WTC11 (cell line): ENCODE measurements around the gene SLC6A16. TPM values are rescaled to one million over a fixed set of nuclear protein-coding genes. Genes with fewer than 3 reads are reported as not detected.

Source experiments
- ATAC-seq: fragments of 200-7000 bp; cut with Tn5 transposase; 2 replicates; pipeline ENCODE4 v1.10.0; 2021; ENCODE audit warnings: mild to moderate bottlenecking, moderate library complexity
- CTCF ChIA-PET: fragments of 300-600 bp; sonication (Branson Sonifier 250); formaldehyde crosslinking; loops from one replicate; lab custom pipeline; 2021; ENCODE audit warnings: antibody characterized with exemption; lab: Charles Lee
- POLR2A ChIA-PET: fragments of 350-600 bp; sonication (Branson Sonifier 250); formaldehyde crosslinking; loops from one replicate; lab custom pipeline; 2021; ENCODE audit warnings: antibody characterized with exemption; lab: Charles Lee
- DNase-seq: peaks from one replicate; pipeline ENCODE4 v3.0.0; 2021; ENCODE audit warnings: low spot score
- H3K27ac Mint-ChIP-seq: 2 replicates; pipeline ENCODE4 v1.8.0; 2021; ENCODE audit warnings: mixed read lengths
- H3K27me3 Mint-ChIP-seq: 2 replicates; pipeline ENCODE4 v1.8.0; 2021; ENCODE audit warnings: low read depth, mild to moderate bottlenecking, moderate library complexity, mixed read lengths
- H3K36me3 Mint-ChIP-seq: 2 replicates; pipeline ENCODE4 v1.8.0; 2021; ENCODE audit warnings: mixed read lengths
- H3K4me1 Mint-ChIP-seq: 2 replicates; pipeline ENCODE4 v1.8.0; 2022; ENCODE audit warnings: mixed read lengths
- H3K4me3 Mint-ChIP-seq: 2 replicates; pipeline ENCODE4 v1.8.0; 2021; ENCODE audit warnings: mild to moderate bottlenecking, moderate library complexity, mixed read lengths
- H3K9me3 Mint-ChIP-seq: 2 replicates; pipeline ENCODE4 v1.8.0; 2021; ENCODE audit warnings: mixed read lengths
- CBFB ChIP-seq: sonication (generic); formaldehyde crosslinking; IDR thresholded peaks from 2 replicates; pipeline ENCODE4 v1.8.1; 2022; ENCODE audit warnings: mild to moderate bottlenecking, low read depth, missing genetic modification reagents
- EMX1 ChIP-seq: fragments of 250-450 bp; sonication (Bioruptor Pico); IDR thresholded peaks from 2 replicates; pipeline ENCODE4 v1.8.0; 2021; ENCODE audit warnings: mild to moderate bottlenecking
- ETV6 ChIP-seq: sonication (generic); formaldehyde crosslinking; IDR thresholded peaks from 2 replicates; pipeline ENCODE4 v1.8.1; 2022; ENCODE audit warnings: mild to moderate bottlenecking, missing genetic modification reagents
- FOXK1 ChIP-seq: sonication (generic); formaldehyde crosslinking; IDR thresholded peaks from 2 replicates; pipeline ENCODE4 v1.8.0; 2022; ENCODE audit warnings: mild to moderate bottlenecking, moderate library complexity, missing genetic modification reagents
- JAZF1 ChIP-seq: fragments of 250-450 bp; sonication (Bioruptor Pico); IDR thresholded peaks from 2 replicates; pipeline ENCODE4 v1.9.0; 2021; ENCODE audit warnings: moderate library complexity, mild to moderate bottlenecking, inconsistent platforms
- MXD4 ChIP-seq: fragments of 250-450 bp; sonication (Bioruptor Pico); IDR thresholded peaks from 2 replicates; pipeline ENCODE4 v1.8.0; 2021; ENCODE audit warnings: mild to moderate bottlenecking, moderate library complexity, borderline replicate concordance
- NFYB ChIP-seq: sonication (generic); formaldehyde crosslinking; conservative IDR thresholded peaks from 2 replicates; pipeline ENCODE4 v1.8.0; 2022; ENCODE audit warnings: low read depth, missing genetic modification reagents
- NR1H2 ChIP-seq: sonication (generic); formaldehyde crosslinking; IDR thresholded peaks from 2 replicates; pipeline ENCODE4 v1.9.0; 2021; ENCODE audit warnings: mild to moderate bottlenecking, moderate library complexity, missing genetic modification reagents
- PRRX2 ChIP-seq: fragments of 250-450 bp; sonication (Bioruptor Pico); IDR thresholded peaks from 2 replicates; pipeline ENCODE4 v1.8.0; 2021; ENCODE audit warnings: mild to moderate bottlenecking
- RELA ChIP-seq: sonication (generic); formaldehyde crosslinking; IDR thresholded peaks from 2 replicates; pipeline ENCODE4 v1.8.1; 2022; ENCODE audit warnings: missing genetic modification reagents, mild to moderate bottlenecking, borderline replicate concordance
- SMAD3 ChIP-seq: sonication (generic); formaldehyde crosslinking; IDR thresholded peaks from 2 replicates; pipeline ENCODE4 v1.8.0; 2022; ENCODE audit warnings: missing genetic modification reagents, mild to moderate bottlenecking, borderline replicate concordance
- SOX15 ChIP-seq: fragments of 250-450 bp; sonication (Bioruptor Pico); IDR thresholded peaks from 2 replicates; pipeline ENCODE4 v1.9.0; 2021; ENCODE audit warnings: mild to moderate bottlenecking
- TEAD4 ChIP-seq: sonication (generic); formaldehyde crosslinking; IDR thresholded peaks from 2 replicates; pipeline ENCODE4 v1.8.0; 2022; ENCODE audit warnings: mild to moderate bottlenecking, missing genetic modification reagents
- ZBTB21 ChIP-seq: sonication (generic); formaldehyde crosslinking; IDR thresholded peaks from 2 replicates; pipeline ENCODE4 v1.8.1; 2023; ENCODE audit warnings: mild to moderate bottlenecking, missing genetic modification reagents, borderline replicate concordance
- ZNF671 ChIP-seq: fragments of 250-450 bp; sonication (Bioruptor Pico); IDR thresholded peaks from 2 replicates; pipeline ENCODE4 v1.8.0; 2021; ENCODE audit warnings: mild to moderate bottlenecking
- total RNA-seq: library from RNA; stranded (reverse); gene quantifications from 3 replicates; pipeline ENCODE4 v1.2.3, GENCODE V29; 2021
- TF ChIP-seq, protein P1 (sequence below): fragments of 250-450 bp; sonication (Bioruptor Pico); IDR thresholded peaks from 2 replicates; pipeline ENCODE4 v1.9.0; 2021; ENCODE audit warnings: mild to moderate bottlenecking
- TF ChIP-seq, protein P2 (sequence below): sonication (generic); formaldehyde crosslinking; IDR thresholded peaks from 2 replicates; pipeline ENCODE4 v1.8.0; 2022; ENCODE audit warnings: mild to moderate bottlenecking, missing genetic modification reagents
- TF ChIP-seq, protein P3 (sequence below): fragments of 250-450 bp; sonication (Bioruptor Pico); IDR thresholded peaks from 2 replicates; pipeline ENCODE4 v1.9.0; 2021; ENCODE audit warnings: moderate library complexity, mild to moderate bottlenecking, inconsistent platforms, borderline replicate concordance
- TF ChIP-seq, protein P4 (sequence below): fragments of 250-450 bp; sonication (Bioruptor Pico); IDR thresholded peaks from 2 replicates; pipeline ENCODE4 v1.9.0; 2021; ENCODE audit warnings: mild to moderate bottlenecking
- TF ChIP-seq, protein P5 (sequence below): sonication (generic); formaldehyde crosslinking; IDR thresholded peaks from 2 replicates; pipeline ENCODE4 v1.8.1; 2023; ENCODE audit warnings: mild to moderate bottlenecking, missing genetic modification reagents, moderate library complexity
- TF ChIP-seq, protein P6 (sequence below): fragments of 250-450 bp; sonication (Bioruptor Pico); IDR thresholded peaks from 2 replicates; pipeline ENCODE4 v1.8.0; 2021; ENCODE audit warnings: mild to moderate bottlenecking
- TF ChIP-seq, protein P7 (sequence below): sonication (generic); formaldehyde crosslinking; IDR thresholded peaks from 2 replicates; pipeline ENCODE4 v1.8.0; 2023; ENCODE audit warnings: missing genetic modification reagents
- TF ChIP-seq, protein P8 (sequence below): fragments of 200-600 bp; IDR thresholded peaks from 2 replicates; pipeline ENCODE4 v1.8.0; 2022; ENCODE audit warnings: antibody characterized with exemption

SLC6A16 gene
- total RNA-seq, 1 experiment from 2014 or later: 1.5 TPM

DNA sequence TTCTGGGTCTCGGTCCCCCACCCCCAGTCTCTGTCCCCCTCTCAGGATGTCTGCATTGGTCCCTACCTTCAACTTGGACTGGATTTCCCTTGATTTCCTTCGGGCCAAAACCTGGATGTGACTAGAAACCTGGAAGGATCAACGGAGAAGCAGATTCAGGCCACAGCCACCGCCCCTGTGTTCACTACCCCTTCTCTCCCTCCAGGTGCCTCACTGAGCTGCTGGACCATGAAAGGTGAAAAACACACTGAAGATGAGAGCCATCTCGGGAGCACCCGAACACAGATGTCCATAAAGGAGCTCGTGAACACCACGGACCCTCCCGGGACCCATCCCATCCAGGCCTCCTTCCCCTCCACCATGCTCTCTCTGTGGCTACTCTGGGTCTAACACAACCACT, 32.2 kb upstream of the SLC6A16 start (continued):
- TF ChIP-seq, protein P1, sequence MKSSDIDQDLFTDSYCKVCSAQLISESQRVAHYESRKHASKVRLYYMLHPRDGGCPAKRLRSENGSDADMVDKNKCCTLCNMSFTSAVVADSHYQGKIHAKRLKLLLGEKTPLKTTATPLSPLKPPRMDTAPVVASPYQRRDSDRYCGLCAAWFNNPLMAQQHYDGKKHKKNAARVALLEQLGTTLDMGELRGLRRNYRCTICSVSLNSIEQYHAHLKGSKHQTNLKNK (CRISPR knock-in tag): no peak
- TF ChIP-seq PRRX2 (CRISPR knock-in tag): no peak
- no peak for TF ChIP-seq NR1H2 (CRISPR knock-in tag)
- TF ChIP-seq, protein P2, sequence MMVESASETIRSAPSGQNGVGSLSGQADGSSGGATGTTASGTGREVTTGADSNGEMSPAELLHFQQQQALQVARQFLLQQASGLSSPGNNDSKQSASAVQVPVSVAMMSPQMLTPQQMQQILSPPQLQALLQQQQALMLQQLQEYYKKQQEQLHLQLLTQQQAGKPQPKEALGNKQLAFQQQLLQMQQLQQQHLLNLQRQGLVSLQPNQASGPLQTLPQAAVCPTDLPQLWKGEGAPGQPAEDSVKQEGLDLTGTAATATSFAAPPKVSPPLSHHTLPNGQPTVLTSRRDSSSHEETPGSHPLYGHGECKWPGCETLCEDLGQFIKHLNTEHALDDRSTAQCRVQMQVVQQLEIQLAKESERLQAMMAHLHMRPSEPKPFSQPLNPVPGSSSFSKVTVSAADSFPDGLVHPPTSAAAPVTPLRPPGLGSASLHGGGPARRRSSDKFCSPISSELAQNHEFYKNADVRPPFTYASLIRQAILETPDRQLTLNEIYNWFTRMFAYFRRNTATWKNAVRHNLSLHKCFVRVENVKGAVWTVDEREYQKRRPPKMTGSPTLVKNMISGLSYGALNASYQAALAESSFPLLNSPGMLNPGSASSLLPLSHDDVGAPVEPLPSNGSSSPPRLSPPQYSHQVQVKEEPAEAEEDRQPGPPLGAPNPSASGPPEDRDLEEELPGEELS (CRISPR knock-in tag): no peak
- no peak for TF ChIP-seq SMAD3 (CRISPR knock-in tag)
- TF ChIP-seq MXD4: no peak
- TF ChIP-seq, all 79 proteins: peak for 0

DNA sequence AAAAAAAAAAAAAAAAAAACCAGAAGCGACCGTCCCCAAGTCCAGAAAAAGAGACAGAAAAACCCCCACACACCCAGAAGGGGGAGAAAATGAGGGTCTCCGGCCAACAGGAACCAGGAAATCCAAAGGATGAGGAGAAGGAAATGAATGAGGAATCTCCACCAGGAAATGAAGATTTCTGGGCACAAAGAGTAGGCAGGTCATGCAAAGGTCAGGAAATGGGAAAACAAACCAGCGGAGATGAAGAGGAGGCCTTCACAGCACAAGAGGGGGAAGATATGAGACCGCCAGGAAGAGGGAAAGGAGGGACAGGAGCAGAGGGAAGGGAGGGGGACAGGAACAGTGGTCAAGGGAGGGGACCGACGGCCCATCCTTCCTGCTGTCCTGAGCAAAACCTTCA, 31.4 kb upstream of the SLC6A16 start:
- POLR2A ChIA-PET: interaction anchor here (0.5 kb wide), 1 partner anchor 32 kb away, joined by 3 read pairs; the partner anchor contains the start of gene KASH5
- Mint-ChIP-seq H3K9me3 (no peaks in the 10 kb centered on the region), H3K4me1 (peaks cover 10% of the 10 kb centered on the region), H3K27ac (no peak overlapping the region), H3K4me3 (no peak overlapping the region), H3K36me3 (peaks cover 63% of the 10 kb centered on the region), H3K27me3 (no peaks in the 10 kb centered on the region)
- ATAC-seq (no peak), DNase-seq (no peak)
- CTCF ChIA-PET: no interaction called here
- TF ChIP-seq FOXK1 (CRISPR knock-in tag) (no peak), MXD4 (no peak), JAZF1 (CRISPR knock-in tag) (no peak), ETV6 (CRISPR knock-in tag) (no peak), NFYB (no peak), CBFB (no peak), RELA (no peak), SOX15 (CRISPR knock-in tag) (no peak), ZBTB21 (CRISPR knock-in tag) (no peak), ZNF671 (no peak), EMX1 (CRISPR knock-in tag) (no peak), TEAD4 (CRISPR knock-in tag) (no peak)
- TF ChIP-seq, protein P3, sequence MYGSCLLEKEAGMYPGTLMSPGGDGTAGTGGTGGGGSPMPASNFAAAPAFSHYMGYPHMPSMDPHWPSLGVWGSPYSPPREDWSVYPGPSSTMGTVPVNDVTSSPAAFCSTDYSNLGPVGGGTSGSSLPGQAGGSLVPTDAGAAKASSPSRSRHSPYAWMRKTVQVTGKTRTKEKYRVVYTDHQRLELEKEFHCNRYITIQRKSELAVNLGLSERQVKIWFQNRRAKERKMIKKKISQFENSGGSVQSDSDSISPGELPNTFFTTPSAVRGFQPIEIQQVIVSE (CRISPR knock-in tag): no peak
- TF ChIP-seq, protein P4, sequence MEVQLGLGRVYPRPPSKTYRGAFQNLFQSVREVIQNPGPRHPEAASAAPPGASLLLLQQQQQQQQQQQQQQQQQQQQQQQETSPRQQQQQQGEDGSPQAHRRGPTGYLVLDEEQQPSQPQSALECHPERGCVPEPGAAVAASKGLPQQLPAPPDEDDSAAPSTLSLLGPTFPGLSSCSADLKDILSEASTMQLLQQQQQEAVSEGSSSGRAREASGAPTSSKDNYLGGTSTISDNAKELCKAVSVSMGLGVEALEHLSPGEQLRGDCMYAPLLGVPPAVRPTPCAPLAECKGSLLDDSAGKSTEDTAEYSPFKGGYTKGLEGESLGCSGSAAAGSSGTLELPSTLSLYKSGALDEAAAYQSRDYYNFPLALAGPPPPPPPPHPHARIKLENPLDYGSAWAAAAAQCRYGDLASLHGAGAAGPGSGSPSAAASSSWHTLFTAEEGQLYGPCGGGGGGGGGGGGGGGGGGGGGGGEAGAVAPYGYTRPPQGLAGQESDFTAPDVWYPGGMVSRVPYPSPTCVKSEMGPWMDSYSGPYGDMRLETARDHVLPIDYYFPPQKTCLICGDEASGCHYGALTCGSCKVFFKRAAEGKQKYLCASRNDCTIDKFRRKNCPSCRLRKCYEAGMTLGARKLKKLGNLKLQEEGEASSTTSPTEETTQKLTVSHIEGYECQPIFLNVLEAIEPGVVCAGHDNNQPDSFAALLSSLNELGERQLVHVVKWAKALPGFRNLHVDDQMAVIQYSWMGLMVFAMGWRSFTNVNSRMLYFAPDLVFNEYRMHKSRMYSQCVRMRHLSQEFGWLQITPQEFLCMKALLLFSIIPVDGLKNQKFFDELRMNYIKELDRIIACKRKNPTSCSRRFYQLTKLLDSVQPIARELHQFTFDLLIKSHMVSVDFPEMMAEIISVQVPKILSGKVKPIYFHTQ: no peak
- TF ChIP-seq, protein P5, sequence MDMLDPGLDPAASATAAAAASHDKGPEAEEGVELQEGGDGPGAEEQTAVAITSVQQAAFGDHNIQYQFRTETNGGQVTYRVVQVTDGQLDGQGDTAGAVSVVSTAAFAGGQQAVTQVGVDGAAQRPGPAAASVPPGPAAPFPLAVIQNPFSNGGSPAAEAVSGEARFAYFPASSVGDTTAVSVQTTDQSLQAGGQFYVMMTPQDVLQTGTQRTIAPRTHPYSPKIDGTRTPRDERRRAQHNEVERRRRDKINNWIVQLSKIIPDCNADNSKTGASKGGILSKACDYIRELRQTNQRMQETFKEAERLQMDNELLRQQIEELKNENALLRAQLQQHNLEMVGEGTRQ (CRISPR knock-in tag): no peak
- TF ChIP-seq, protein P6, sequence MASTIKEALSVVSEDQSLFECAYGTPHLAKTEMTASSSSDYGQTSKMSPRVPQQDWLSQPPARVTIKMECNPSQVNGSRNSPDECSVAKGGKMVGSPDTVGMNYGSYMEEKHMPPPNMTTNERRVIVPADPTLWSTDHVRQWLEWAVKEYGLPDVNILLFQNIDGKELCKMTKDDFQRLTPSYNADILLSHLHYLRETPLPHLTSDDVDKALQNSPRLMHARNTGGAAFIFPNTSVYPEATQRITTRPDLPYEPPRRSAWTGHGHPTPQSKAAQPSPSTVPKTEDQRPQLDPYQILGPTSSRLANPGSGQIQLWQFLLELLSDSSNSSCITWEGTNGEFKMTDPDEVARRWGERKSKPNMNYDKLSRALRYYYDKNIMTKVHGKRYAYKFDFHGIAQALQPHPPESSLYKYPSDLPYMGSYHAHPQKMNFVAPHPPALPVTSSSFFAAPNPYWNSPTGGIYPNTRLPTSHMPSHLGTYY (CRISPR knock-in tag): no peak
- TF ChIP-seq, protein P2 (CRISPR knock-in tag): no peak
- TF ChIP-seq, protein P7, sequence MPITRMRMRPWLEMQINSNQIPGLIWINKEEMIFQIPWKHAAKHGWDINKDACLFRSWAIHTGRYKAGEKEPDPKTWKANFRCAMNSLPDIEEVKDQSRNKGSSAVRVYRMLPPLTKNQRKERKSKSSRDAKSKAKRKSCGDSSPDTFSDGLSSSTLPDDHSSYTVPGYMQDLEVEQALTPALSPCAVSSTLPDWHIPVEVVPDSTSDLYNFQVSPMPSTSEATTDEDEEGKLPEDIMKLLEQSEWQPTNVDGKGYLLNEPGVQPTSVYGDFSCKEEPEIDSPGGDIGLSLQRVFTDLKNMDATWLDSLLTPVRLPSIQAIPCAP (CRISPR knock-in tag): no peak
- TF ChIP-seq, protein P8, sequence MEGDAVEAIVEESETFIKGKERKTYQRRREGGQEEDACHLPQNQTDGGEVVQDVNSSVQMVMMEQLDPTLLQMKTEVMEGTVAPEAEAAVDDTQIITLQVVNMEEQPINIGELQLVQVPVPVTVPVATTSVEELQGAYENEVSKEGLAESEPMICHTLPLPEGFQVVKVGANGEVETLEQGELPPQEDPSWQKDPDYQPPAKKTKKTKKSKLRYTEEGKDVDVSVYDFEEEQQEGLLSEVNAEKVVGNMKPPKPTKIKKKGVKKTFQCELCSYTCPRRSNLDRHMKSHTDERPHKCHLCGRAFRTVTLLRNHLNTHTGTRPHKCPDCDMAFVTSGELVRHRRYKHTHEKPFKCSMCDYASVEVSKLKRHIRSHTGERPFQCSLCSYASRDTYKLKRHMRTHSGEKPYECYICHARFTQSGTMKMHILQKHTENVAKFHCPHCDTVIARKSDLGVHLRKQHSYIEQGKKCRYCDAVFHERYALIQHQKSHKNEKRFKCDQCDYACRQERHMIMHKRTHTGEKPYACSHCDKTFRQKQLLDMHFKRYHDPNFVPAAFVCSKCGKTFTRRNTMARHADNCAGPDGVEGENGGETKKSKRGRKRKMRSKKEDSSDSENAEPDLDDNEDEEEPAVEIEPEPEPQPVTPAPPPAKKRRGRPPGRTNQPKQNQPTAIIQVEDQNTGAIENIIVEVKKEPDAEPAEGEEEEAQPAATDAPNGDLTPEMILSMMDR: no peak
